OCI-LY3 (cell line): Measurements from ENCODE around the gene HYAL2.

ENCODE experiments used
- H2AFZ ChIP-seq: fragments of 200-600, 300-600 bp; shearing (Covaris generic); 2 replicates; pipeline ENCODE4 v1.6.0; 2014; ENCODE audit warnings: antibody characterized with exemption, low read depth, low read length
- H3K27ac ChIP-seq: fragments of 200-600, 300-600 bp; sonication (generic); 2 replicates; pipeline ENCODE4 v1.5.1; 2014; ENCODE audit warnings: mild to moderate bottlenecking, low read length, moderate library complexity, mixed read lengths
- H3K27me3 ChIP-seq: fragments of 200-600, 300-600 bp; sonication (generic); 2 replicates; pipeline ENCODE4 v1.6.1; 2014; ENCODE audit warnings: low read depth, low read length, mixed read lengths
- H3K36me3 ChIP-seq: fragments of 200-600, 300-600 bp; sonication (generic); replicated peaks from 2 replicates; pipeline ENCODE3; 2014; ENCODE audit warnings: low read depth, low read length, mixed read lengths
- H3K4me1 ChIP-seq: fragments of 300-600, 200-600 bp; sonication (generic); 2 replicates; pipeline ENCODE4 v1.6.1; 2014; ENCODE audit warnings: low read length, mixed read lengths
- H3K4me2 ChIP-seq: fragments of 200-600, 300-600 bp; sonication (generic); 2 replicates; pipeline ENCODE4 v1.6.1; 2014; ENCODE audit warnings: low read length, mixed read lengths
- H3K4me3 ChIP-seq: fragments of 300-600, 200-600 bp; sonication (generic); 2 replicates; pipeline ENCODE4 v1.5.1; 2014; ENCODE audit warnings: antibody characterized with exemption, mild to moderate bottlenecking, low read length, moderate library complexity
- H3K79me2 ChIP-seq: fragments of 300-600, 200-600 bp; shearing (Covaris generic); 2 replicates; pipeline ENCODE4 v1.6.1; 2014; ENCODE audit warnings: mild to moderate bottlenecking, low read length, mixed read lengths
- H3K9ac ChIP-seq: fragments of 300-600, 200-600 bp; shearing (Covaris generic); 2 replicates; pipeline ENCODE4 v1.6.0; 2014; ENCODE audit warnings: mild to moderate bottlenecking, low read length, moderate library complexity
- H3K9me3 ChIP-seq: fragments of 200-600, 300-600 bp; shearing (Covaris generic); 2 replicates; pipeline ENCODE4 v1.6.1; 2014; ENCODE audit warnings: low read length, mixed read lengths; ENCODE audit not compliant: insufficient read depth
- H4K20me1 ChIP-seq: fragments of 200-600, 300-600 bp; sonication (generic); 2 replicates; pipeline ENCODE4 v1.6.1; 2016; ENCODE audit warnings: low read length, mixed read lengths; ENCODE audit not compliant: insufficient read depth
- EZH2phosphoT487 ChIP-seq: fragments of 200-600 bp; shearing (Covaris generic); IDR thresholded peaks from 2 replicates; pipeline ENCODE4 v1.6.1; 2018; ENCODE audit warnings: antibody characterized with exemption, mixed run types, low read depth
- TF ChIP-seq, protein P1 (sequence below): fragments of 200-600, 300-600 bp; sonication (generic); IDR thresholded peaks from 2 replicates; pipeline ENCODE4 v1.5.1; 2014; ENCODE audit warnings: antibody characterized with exemption, low read length, low read depth

HYAL2 gene

DNA sequence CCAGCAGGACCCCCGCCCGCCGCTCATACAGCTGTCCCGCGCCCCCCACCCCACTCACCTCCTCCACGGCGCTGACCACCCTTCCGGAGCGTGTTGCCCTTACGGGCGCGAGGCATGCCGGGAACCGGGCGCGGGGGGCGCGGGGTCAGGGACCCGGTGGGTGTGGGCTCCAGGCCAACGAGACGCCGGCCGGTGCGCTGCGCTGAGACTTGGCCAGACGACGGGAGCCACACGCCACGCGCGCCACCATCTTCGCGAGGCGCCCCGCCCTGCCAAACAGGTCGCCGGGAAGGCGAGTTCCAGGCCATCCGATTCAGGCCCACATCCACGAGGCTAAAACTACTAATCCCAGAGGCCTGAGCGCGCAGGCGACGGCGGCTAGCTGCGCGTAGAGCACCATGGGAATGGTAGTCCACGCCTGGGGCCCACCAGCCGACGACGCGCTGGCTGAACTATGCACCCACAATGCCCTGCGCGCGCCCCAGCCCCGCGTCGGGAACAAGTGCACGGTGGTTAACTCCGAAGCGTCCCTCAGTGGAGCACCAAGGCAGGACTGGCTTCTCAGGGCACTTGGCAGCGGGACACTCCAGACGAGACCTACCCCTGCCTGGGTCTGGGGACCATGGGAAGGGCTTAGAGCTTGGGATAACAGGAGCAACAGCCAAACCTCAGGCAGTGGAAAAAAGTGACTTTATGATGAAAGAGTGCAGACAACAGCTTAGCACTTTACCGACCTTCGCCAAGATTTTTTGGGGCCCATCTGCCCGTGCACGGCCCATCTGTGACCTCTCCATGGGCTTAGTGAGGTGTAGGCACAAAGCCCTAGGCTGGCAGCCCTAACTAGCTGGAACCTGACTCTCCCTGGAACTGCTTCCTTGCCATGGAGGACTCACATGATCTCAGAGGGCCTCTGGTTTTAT, 30.1 kb downstream of the HYAL2 start, which contains the start of gene IFRD2:
TSS of gene IFRD2 (minus strand) at position 271 of the 920 bp plus-strand sequence. CDS start at position 116, 155 bp downstream.
- Histone ChIP-seq H3K36me3 (peaks cover 33% of the 10 kb centered on the region), H3K9me3 (no peaks in the 10 kb centered on the region), H3K9ac (peak within 1 kb of the TSS; percentile 97), H3K4me2 (peak within 1 kb of the TSS; percentile 93), H3K4me3 (peak within 1 kb of the TSS; percentile 96), H3K4me1 (peaks cover 11% of the 10 kb centered on the region), H2AFZ (peak within 1 kb of the TSS; percentile 2; the same call in 1 of the 2 replicates), H4K20me1 (no peaks in the 10 kb centered on the region), H3K27me3 (no peaks in the 10 kb centered on the region), H3K79me2 (peaks cover 37% of the 10 kb centered on the region), H3K27ac (peak within 1 kb of the TSS; percentile 65)
- TF ChIP-seq, protein P1, sequence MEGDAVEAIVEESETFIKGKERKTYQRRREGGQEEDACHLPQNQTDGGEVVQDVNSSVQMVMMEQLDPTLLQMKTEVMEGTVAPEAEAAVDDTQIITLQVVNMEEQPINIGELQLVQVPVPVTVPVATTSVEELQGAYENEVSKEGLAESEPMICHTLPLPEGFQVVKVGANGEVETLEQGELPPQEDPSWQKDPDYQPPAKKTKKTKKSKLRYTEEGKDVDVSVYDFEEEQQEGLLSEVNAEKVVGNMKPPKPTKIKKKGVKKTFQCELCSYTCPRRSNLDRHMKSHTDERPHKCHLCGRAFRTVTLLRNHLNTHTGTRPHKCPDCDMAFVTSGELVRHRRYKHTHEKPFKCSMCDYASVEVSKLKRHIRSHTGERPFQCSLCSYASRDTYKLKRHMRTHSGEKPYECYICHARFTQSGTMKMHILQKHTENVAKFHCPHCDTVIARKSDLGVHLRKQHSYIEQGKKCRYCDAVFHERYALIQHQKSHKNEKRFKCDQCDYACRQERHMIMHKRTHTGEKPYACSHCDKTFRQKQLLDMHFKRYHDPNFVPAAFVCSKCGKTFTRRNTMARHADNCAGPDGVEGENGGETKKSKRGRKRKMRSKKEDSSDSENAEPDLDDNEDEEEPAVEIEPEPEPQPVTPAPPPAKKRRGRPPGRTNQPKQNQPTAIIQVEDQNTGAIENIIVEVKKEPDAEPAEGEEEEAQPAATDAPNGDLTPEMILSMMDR: 0 out of 2 replicates have a peak, but pooled peaks have one; percentile 5
- no peak for TF ChIP-seq EZH2phosphoT487

- Histone ChIP-seq H4K20me1 (no peaks in the 10 kb centered on the region), H3K27ac (no peak overlapping the region), H3K9ac (no peak overlapping the region), H3K27me3 (no peaks in the 10 kb centered on the region), H3K4me3 (peak overlapping the region; percentile 96), H3K79me2 (peaks cover 37% of the 10 kb centered on the region), H3K4me2 (peak overlapping the region; percentile 93; the same call in 1 of the 2 replicates), H3K9me3 (no peaks in the 10 kb centered on the region), H3K36me3 (peaks cover 48% of the 10 kb centered on the region), H3K4me1 (peaks cover 11% of the 10 kb centered on the region), H2AFZ (no peak overlapping the region)
- no peak for TF ChIP-seq EZH2phosphoT487
- TF ChIP-seq, protein P1: no peak
Observed at GRCh38 chr3:50290161-50290641, 32.3 kb downstream of the HYAL2 start.

- Histone ChIP-seq H3K36me3 (peaks cover 48% of the 10 kb centered on the region), H3K4me1 (peaks cover 11% of the 10 kb centered on the region)
Observed at GRCh38 chr3:50289130-50289529, 33.4 kb downstream of the HYAL2 start.

More at GRCh38 chr3:50289130-50289529, 33.4 kb downstream of the HYAL2 start:
- H3K79me2 ChIP-seq: peaks cover 37% of the 10 kb centered on the region
- no peaks in the 10 kb centered on the region for H3K27me3 ChIP-seq
- H3K9me3 ChIP-seq: no peaks in the 10 kb centered on the region
- TF ChIP-seq, protein P1: no peak
- TF ChIP-seq EZH2phosphoT487: no peak
- H3K9ac ChIP-seq: no peak overlapping the region
- no peak overlapping the region for H3K27ac ChIP-seq
- H2AFZ ChIP-seq: no peak overlapping the region
- H4K20me1 ChIP-seq: no peaks in the 10 kb centered on the region
- no peak overlapping the region for H3K4me2 ChIP-seq
- no peak overlapping the region for H3K4me3 ChIP-seq
